HepG2 (cell line): Measurements from ENCODE around the gene SV2B. TPM values are rescaled to one million over a fixed set of nuclear protein-coding genes. Genes with fewer than 3 reads are reported as not detected.

Experiments used
- ATF2 ChIP-seq: sonication (generic); formaldehyde crosslinking; IDR thresholded peaks from 2 replicates; pipeline ENCODE4 v1.4.0; 2020; ENCODE audit warnings: missing genetic modification reagents
- ELK4 ChIP-seq: sonication (generic); formaldehyde crosslinking; IDR thresholded peaks from 2 replicates; pipeline ENCODE4 v1.9.0; 2021; ENCODE audit warnings: missing genetic modification reagents, borderline replicate concordance
- KIAA2018 ChIP-seq: sonication (generic); formaldehyde crosslinking; IDR thresholded peaks from 2 replicates; pipeline ENCODE4 v1.5.0; 2020; ENCODE audit warnings: mild to moderate bottlenecking, missing genetic modification reagents, borderline replicate concordance
- RARG ChIP-seq: sonication (generic); formaldehyde crosslinking; IDR thresholded peaks from 2 replicates; pipeline ENCODE4 v1.4.0; 2020; ENCODE audit warnings: low read depth, mild to moderate bottlenecking, missing genetic modification reagents
- SMC3 ChIP-seq: IDR thresholded peaks from 2 replicates; pipeline ENCODE4 v1.6.1; 2011; ENCODE audit warnings: low read length, improper control_type of control experiment
- TCF7 ChIP-seq: sonication (generic); IDR thresholded peaks from 2 replicates; pipeline ENCODE4 v1.6.1; 2016; ENCODE audit warnings: antibody characterized with exemption, low read depth
- UBTF ChIP-seq: sonication (generic); formaldehyde crosslinking; IDR thresholded peaks from 2 replicates; pipeline ENCODE4 v1.4.0; 2020; ENCODE audit warnings: mild to moderate bottlenecking, missing genetic modification reagents
- ZNF232 ChIP-seq: sonication (generic); formaldehyde crosslinking; IDR thresholded peaks from 2 replicates; pipeline ENCODE4 v1.4.0; 2020; ENCODE audit warnings: missing genetic modification reagents, borderline replicate concordance
- polyA plus RNA-seq, 8 experiments: library from polyadenylated mRNA; depleted of rRNA in 3 of 8; stranded (reverse) in 7 of 8; unstranded in 1 of 8; fragments of >200 nt; fragmentation: Illumina TruSeq in 4 of 8; extraction: Trizol in 4 of 8; gene quantifications; 2 replicates each; pipeline versions ENCODE4 v1.2.1 to v1.2.3, GENCODE V29; 2011 to 2016; ENCODE audit warnings: low read depth in 4 of 8, missing spikeins in 1 of 8, mixed read lengths in 1 of 8; ENCODE audit not compliant: insufficient read depth in 1 of 8
- total RNA-seq, 5 experiments: library from RNA; depleted of rRNA; stranded (reverse); fragments of >200 nt; fragmentation: Illumina TruSeq; extraction: Trizol; gene quantifications; 2 replicates each; pipeline ENCODE4 v1.2.3, GENCODE V29; 2016; ENCODE audit warnings: low read depth in 1 of 5

The SV2B gene
- total and polyA plus RNA-seq, 2 of the 13 experiments (the other 11 are each of a cell fraction or from before 2014, with no cell fraction given) = not detected

GRCh38 chr15:91141097-91141496 lies 41.0 kb downstream of the SV2B start (continued):
- TF ChIP-seq KIAA2018 = no peak
- no peak for TF ChIP-seq UBTF (CRISPR knock-in tag)
- TF ChIP-seq ZNF232 = no peak
- no peak for TF ChIP-seq TCF7
- no peak for TF ChIP-seq ATF2
- TF ChIP-seq SMC3 = no peak
- no peak for TF ChIP-seq ELK4
- no peak for TF ChIP-seq RARG
